ENCODE data around the gene SSBP3.

Gene SSBP3

DNA sequence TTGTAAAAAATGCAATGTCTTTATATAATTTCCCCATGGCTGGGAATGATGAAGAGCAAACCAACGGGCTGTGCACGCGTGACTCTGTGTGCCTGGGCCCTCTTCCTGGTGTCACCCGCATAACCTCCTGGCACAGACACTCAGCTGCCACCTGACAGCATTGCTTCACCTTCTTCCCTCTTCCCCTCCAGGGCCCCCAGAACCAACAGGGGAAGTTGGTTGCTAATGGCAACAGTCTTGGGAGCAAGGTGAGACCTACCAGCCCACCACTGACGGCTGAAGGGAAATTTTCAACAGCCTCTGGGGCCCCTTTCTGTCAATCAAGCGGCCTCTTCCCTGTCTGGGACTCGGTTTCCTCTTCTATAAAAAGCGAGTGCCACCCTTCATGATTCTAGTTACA lies 33.2 kb downstream of the SSBP3 start:
- no peak for ATAC-seq
- TF ChIP-seq ISL1 (CRISPR knock-in tag; IDR thresholded peaks at IDR 0.05) (no peak), ZFP3 (CRISPR knock-in tag; IDR thresholded peaks at IDR 0.05) (no peak), ZC3H10 (CRISPR knock-in tag; IDR thresholded peaks at IDR 0.05) (no peak), BACH2 (CRISPR knock-in tag; IDR thresholded peaks at IDR 0.05; ENCODE audit: borderline replicate concordance) (no peak), PPARA (CRISPR knock-in tag; IDR thresholded peaks at IDR 0.05; ENCODE audit: borderline replicate concordance) (no peak), GLIS3 (CRISPR knock-in tag; IDR thresholded peaks at IDR 0.05) (no peak), ARNTL (CRISPR knock-in tag; IDR thresholded peaks at IDR 0.05; ENCODE audit: borderline replicate concordance, low read depth) (no peak)
- TF ChIP-seq, protein P1, sequence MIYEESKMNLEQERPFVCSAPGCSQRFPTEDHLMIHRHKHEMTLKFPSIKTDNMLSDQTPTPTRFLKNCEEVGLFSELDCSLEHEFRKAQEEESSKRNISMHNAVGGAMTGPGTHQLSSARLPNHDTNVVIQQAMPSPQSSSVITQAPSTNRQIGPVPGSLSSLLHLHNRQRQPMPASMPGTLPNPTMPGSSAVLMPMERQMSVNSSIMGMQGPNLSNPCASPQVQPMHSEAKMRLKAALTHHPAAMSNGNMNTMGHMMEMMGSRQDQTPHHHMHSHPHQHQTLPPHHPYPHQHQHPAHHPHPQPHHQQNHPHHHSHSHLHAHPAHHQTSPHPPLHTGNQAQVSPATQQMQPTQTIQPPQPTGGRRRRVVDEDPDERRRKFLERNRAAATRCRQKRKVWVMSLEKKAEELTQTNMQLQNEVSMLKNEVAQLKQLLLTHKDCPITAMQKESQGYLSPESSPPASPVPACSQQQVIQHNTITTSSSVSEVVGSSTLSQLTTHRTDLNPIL (CRISPR knock-in tag; IDR thresholded peaks at IDR 0.05; ENCODE audit: low read depth) = no peak
- TF ChIP-seq, protein P2, sequence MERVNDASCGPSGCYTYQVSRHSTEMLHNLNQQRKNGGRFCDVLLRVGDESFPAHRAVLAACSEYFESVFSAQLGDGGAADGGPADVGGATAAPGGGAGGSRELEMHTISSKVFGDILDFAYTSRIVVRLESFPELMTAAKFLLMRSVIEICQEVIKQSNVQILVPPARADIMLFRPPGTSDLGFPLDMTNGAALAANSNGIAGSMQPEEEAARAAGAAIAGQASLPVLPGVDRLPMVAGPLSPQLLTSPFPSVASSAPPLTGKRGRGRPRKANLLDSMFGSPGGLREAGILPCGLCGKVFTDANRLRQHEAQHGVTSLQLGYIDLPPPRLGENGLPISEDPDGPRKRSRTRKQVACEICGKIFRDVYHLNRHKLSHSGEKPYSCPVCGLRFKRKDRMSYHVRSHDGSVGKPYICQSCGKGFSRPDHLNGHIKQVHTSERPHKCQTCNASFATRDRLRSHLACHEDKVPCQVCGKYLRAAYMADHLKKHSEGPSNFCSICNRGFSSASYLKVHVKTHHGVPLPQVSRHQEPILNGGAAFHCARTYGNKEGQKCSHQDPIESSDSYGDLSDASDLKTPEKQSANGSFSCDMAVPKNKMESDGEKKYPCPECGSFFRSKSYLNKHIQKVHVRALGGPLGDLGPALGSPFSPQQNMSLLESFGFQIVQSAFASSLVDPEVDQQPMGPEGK (CRISPR knock-in tag; IDR thresholded peaks at IDR 0.05; ENCODE audit: borderline replicate concordance) = no peak

DNA sequence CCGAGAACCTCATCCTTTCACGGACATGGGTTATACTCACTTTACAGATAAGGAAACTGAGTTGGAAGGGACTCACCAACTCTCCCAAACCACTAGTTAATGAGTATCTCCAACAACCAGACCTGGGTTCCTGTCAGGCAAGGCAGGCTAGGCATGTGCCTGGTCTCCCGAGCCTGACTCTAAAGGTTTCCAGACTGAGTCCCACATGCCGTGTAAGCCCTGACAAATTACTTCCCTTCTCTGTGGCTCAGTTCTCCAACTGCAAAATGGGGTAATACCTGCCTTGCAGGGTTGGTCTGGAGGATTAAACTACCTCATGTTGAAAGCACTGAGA lies 34.3 kb downstream of the SSBP3 start:
- TF ChIP-seq BACH2 (CRISPR knock-in tag; IDR thresholded peaks at IDR 0.05; ENCODE audit: borderline replicate concordance) = no peak
- no peak for TF ChIP-seq ZNF565 (CRISPR knock-in tag; conservative IDR thresholded peaks at IDR 0.05; ENCODE audit: low read depth)
- TF ChIP-seq CSDC2 (CRISPR knock-in tag; IDR thresholded peaks at IDR 0.05) = no peak
- no peak for TF ChIP-seq OSR1 (CRISPR knock-in tag; IDR thresholded peaks at IDR 0.05)
- TF ChIP-seq ARNTL (CRISPR knock-in tag; IDR thresholded peaks at IDR 0.05; ENCODE audit: borderline replicate concordance, low read depth) = no peak
- TF ChIP-seq, protein P3, sequence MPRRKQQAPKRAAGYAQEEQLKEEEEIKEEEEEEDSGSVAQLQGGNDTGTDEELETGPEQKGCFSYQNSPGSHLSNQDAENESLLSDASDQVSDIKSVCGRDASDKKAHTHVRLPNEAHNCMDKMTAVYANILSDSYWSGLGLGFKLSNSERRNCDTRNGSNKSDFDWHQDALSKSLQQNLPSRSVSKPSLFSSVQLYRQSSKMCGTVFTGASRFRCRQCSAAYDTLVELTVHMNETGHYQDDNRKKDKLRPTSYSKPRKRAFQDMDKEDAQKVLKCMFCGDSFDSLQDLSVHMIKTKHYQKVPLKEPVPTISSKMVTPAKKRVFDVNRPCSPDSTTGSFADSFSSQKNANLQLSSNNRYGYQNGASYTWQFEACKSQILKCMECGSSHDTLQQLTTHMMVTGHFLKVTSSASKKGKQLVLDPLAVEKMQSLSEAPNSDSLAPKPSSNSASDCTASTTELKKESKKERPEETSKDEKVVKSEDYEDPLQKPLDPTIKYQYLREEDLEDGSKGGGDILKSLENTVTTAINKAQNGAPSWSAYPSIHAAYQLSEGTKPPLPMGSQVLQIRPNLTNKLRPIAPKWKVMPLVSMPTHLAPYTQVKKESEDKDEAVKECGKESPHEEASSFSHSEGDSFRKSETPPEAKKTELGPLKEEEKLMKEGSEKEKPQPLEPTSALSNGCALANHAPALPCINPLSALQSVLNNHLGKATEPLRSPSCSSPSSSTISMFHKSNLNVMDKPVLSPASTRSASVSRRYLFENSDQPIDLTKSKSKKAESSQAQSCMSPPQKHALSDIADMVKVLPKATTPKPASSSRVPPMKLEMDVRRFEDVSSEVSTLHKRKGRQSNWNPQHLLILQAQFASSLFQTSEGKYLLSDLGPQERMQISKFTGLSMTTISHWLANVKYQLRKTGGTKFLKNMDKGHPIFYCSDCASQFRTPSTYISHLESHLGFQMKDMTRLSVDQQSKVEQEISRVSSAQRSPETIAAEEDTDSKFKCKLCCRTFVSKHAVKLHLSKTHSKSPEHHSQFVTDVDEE (CRISPR knock-in tag; IDR thresholded peaks at IDR 0.05) = no peak
- TF ChIP-seq, protein P4, sequence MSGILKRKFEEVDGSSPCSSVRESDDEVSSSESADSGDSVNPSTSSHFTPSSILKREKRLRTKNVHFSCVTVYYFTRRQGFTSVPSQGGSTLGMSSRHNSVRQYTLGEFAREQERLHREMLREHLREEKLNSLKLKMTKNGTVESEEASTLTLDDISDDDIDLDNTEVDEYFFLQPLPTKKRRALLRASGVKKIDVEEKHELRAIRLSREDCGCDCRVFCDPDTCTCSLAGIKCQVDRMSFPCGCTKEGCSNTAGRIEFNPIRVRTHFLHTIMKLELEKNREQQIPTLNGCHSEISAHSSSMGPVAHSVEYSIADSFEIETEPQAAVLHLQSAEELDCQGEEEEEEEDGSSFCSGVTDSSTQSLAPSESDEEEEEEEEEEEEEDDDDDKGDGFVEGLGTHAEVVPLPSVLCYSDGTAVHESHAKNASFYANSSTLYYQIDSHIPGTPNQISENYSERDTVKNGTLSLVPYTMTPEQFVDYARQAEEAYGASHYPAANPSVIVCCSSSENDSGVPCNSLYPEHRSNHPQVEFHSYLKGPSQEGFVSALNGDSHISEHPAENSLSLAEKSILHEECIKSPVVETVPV (CRISPR knock-in tag; IDR thresholded peaks at IDR 0.05) = no peak
- ATAC-seq = no peak

DNA sequence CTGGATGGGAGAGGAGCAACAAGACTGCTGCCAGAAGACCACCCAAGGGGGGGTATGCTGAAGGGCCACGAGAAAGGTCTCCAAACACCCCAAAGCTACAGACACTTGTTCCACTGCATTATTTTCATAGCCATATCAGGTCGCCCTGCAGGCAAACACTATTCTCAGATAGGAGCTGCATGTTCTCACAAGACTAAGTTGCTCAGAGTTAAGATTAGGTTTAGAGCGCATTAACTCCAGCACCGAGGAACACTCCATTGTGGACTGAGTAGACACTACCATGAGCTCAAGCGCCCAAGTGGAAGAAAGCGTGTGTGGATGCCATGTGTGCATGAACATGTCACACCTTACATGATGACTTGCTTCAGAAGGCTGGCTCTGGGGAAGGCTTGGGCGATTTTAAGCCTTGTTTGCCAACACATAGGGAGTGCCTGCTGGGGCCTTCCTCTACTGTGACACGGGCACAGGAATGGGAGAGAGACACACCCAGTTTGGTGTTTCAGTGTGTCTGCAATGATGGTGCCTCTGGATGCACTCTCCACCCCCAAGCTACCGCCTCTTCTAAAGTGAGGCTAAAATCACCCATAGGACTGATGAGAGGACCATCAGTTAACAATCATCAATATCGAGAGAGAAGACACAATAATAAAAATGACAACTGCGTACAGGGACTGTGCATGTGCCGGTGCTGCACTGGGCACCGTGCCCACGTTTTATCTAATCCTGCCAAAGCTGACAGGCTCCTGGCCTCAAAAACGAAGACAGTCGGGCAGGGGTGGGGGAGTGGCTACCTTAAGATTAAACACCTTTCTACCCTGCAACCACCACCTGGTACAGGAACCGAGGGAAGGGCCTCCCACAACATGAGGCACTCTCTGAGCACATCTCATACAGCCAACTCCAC lies 34.9 kb downstream of the SSBP3 start:
- no peak for ATAC-seq

More for the DNA sequence above, 34.9 kb downstream of the SSBP3 start:
- TF ChIP-seq BACH2 (CRISPR knock-in tag; IDR thresholded peaks at IDR 0.05; ENCODE audit: borderline replicate concordance) = no peak
- no peak for TF ChIP-seq PPARA (CRISPR knock-in tag; IDR thresholded peaks at IDR 0.05; ENCODE audit: borderline replicate concordance)
- TF ChIP-seq SNAI2 (CRISPR knock-in tag; IDR thresholded peaks at IDR 0.05) = no peak
- TF ChIP-seq ZNF70 (CRISPR knock-in tag; IDR thresholded peaks at IDR 0.05) = no peak
- TF ChIP-seq, protein P5, sequence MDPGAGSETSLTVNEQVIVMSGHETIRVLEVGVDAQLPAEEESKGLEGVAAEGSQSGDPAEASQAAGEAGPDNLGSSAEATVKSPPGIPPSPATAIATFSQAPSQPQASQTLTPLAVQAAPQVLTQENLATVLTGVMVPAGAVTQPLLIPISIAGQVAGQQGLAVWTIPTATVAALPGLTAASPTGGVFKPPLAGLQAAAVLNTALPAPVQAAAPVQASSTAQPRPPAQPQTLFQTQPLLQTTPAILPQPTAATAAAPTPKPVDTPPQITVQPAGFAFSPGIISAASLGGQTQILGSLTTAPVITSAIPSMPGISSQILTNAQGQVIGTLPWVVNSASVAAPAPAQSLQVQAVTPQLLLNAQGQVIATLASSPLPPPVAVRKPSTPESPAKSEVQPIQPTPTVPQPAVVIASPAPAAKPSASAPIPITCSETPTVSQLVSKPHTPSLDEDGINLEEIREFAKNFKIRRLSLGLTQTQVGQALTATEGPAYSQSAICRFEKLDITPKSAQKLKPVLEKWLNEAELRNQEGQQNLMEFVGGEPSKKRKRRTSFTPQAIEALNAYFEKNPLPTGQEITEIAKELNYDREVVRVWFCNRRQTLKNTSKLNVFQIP (CRISPR knock-in tag; IDR thresholded peaks at IDR 0.05; ENCODE audit: borderline replicate concordance, low read depth) = no peak
- no peak for TF ChIP-seq TOX (CRISPR knock-in tag; IDR thresholded peaks at IDR 0.05; ENCODE audit: borderline replicate concordance)
- TF ChIP-seq, protein P2 (CRISPR knock-in tag; IDR thresholded peaks at IDR 0.05; ENCODE audit: borderline replicate concordance) = no peak
- no peak for TF ChIP-seq ZNF565 (CRISPR knock-in tag; conservative IDR thresholded peaks at IDR 0.05; ENCODE audit: low read depth)
- TF ChIP-seq OSR1 (CRISPR knock-in tag; IDR thresholded peaks at IDR 0.05) = no peak
- TF ChIP-seq, protein P3 (CRISPR knock-in tag; IDR thresholded peaks at IDR 0.05) = no peak
- no peak for TF ChIP-seq TCF4 (CRISPR knock-in tag; IDR thresholded peaks at IDR 0.05; ENCODE audit: borderline replicate concordance)
- TF ChIP-seq ARNTL (CRISPR knock-in tag; IDR thresholded peaks at IDR 0.05; ENCODE audit: borderline replicate concordance, low read depth) = no peak
- TF ChIP-seq CSDC2 (CRISPR knock-in tag; IDR thresholded peaks at IDR 0.05) = no peak
- no peak for TF ChIP-seq ESRRG (CRISPR knock-in tag; IDR thresholded peaks at IDR 0.05)
- TF ChIP-seq ZFP30 (CRISPR knock-in tag; IDR thresholded peaks at IDR 0.05) = no peak
- no peak for TF ChIP-seq GLIS3 (CRISPR knock-in tag; IDR thresholded peaks at IDR 0.05)
- no peak for TF ChIP-seq ZFP3 (CRISPR knock-in tag; IDR thresholded peaks at IDR 0.05)
- TF ChIP-seq RARB (CRISPR knock-in tag; IDR thresholded peaks at IDR 0.05) = no peak

All from SK-N-SH treated with all-trans-retinoic acid at 6 μM for 48 hours (cell line).